Lower leg skin (tissue), 4 donors: ENCODE measurements around the gene TMEM126B. TPM values are rescaled to one million over a fixed set of nuclear protein-coding genes. Genes with fewer than 3 reads are reported as not detected.

Experiments used
- DNase-seq, 2 donors: peaks; one replicate each; pipeline ENCODE4 v3.0.0-alpha.2; 2019; ENCODE audit warnings: low spot score in 2 of 2
- H3K4me3 ChIP-seq: fragments of 200-600 bp; sonication (generic); 2 replicates; pipeline ENCODE4 v1.5.1; 2017; ENCODE audit warnings: mild to moderate bottlenecking, low read depth; ENCODE audit not compliant: poor library complexity, severe bottlenecking
- POLR2A ChIP-seq, 2 donors: fragments of 450-650 bp; IDR thresholded peaks; one replicate each; pipeline ENCODE4 v1.6.1; 2016 to 2017; ENCODE audit warnings: antibody characterized with exemption in 2 of 2, mild to moderate bottlenecking in 1 of 2, moderate library complexity in 1 of 2
- WGBS, 2 donors: methylation state at CpG; one replicate each; pipeline ENCODE4 v1.1.5; 2018; 5-methylcytosine and 5-hydroxymethylcytosine counted together
- intact Hi-C: fragments of 100-400 bp; cut with DNase I; formaldehyde crosslinking; loops from one replicate; pipeline ENCODE4 v1.15.0; 2023; ENCODE audit warnings: low total_unique reads
- total RNA-seq, 4 donors: library from RNA; depleted of rRNA; stranded (reverse); fragments of >200 nt; gene quantifications; one replicate each; pipeline ENCODE4 v1.1.0, GENCODE V29; 2016
- TF ChIP-seq, protein P1 (sequence below), 3 donors: fragments of 450-650 bp; IDR thresholded peaks; one replicate each; pipeline ENCODE4 v1.5.1; 2016; ENCODE audit warnings: antibody characterized with exemption in 3 of 3, mild to moderate bottlenecking in 3 of 3, moderate library complexity in 2 of 3

Gene TMEM126B
- 10 to 100 TPM; 22.3 to 42.0 (median 23.6) TPM for total RNA-seq

DNA sequence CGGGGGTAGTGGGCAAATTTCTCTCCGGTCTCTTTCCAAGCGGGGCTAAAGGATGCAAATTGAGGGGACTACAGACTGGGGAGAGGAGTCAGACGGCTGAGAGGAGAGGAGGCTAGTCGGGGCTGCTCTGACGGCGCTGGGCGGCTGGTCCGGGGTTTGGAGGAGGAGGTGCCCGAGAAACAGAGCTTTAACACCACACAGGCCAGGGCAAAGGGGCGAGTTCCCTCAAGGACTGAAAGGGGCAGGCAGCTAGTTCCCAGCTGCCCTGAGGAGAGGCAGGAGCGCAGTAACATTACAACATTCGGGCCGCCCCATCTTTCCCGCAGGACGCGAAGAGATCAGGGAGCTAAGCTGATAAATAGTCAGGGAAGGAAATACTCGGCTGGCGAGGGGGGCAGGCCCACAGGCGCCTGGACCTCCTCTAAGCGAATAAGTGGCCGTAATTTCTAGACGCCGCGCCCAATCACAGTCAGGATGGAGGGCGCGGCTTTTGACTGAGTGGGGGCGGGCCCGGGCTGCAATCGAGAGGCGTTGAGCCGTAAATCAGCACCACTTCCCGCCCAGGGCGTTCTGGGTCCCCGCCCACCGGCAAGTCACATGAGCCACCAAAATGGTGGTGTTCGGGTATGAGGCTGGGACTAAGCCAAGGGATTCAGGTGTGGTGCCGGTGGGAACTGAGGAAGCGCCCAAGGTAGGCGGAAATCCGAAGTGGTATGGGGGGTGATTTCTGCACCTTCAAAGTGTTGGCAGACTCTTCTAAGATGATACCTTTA, at the start of gene TMEM126B:
Gene TMEM126B (plus strand): TSS at position 596 of the 773 bp plus-strand sequence. CDS start 15 bp downstream, at position 611.
- TF ChIP-seq, protein P1, sequence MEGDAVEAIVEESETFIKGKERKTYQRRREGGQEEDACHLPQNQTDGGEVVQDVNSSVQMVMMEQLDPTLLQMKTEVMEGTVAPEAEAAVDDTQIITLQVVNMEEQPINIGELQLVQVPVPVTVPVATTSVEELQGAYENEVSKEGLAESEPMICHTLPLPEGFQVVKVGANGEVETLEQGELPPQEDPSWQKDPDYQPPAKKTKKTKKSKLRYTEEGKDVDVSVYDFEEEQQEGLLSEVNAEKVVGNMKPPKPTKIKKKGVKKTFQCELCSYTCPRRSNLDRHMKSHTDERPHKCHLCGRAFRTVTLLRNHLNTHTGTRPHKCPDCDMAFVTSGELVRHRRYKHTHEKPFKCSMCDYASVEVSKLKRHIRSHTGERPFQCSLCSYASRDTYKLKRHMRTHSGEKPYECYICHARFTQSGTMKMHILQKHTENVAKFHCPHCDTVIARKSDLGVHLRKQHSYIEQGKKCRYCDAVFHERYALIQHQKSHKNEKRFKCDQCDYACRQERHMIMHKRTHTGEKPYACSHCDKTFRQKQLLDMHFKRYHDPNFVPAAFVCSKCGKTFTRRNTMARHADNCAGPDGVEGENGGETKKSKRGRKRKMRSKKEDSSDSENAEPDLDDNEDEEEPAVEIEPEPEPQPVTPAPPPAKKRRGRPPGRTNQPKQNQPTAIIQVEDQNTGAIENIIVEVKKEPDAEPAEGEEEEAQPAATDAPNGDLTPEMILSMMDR (IDR thresholded peaks at IDR 0.05) = no peak
- no peak for TF ChIP-seq POLR2A (IDR thresholded peaks at IDR 0.05)
- intact Hi-C loops = no loop called here
- peak within 1 kb of the TSS; percentile 77 for H3K4me3 ChIP-seq
- WGBS, 2 donors = 0 to 1% methylated on average over 40 to 41 of the region's 41 CpGs
- peak; percentile 98 to 100 for DNase-seq

DNA sequence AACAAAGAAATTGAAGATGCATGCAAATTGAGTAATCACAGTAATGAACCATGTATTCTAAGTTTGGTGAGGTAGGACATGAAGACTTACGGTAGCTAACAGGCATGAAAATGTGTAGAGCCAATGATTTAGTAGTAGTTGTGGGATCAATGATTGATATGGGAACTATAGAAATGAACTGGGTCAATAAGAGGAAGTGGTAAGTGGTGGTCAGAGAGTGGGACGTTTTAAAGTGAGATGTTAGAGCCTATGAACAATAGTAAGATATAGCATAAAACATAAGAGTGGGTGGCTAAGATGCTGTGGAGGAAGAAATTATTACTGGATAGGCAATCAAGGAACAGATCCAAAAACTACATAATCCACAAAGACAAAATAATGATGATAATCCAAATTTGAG, 46.3 kb upstream of the TMEM126B start:
- TF ChIP-seq, protein P1 (IDR thresholded peaks at IDR 0.05) = no peak
- TF ChIP-seq POLR2A (IDR thresholded peaks at IDR 0.05) = no peak
- intact Hi-C loops = no loop called here
- H3K4me3 ChIP-seq = no peak overlapping the region
- 77 to 81% methylated on average over 2 of the region's 2 CpGs for WGBS, 2 donors
- DNase-seq = no peak

DNA sequence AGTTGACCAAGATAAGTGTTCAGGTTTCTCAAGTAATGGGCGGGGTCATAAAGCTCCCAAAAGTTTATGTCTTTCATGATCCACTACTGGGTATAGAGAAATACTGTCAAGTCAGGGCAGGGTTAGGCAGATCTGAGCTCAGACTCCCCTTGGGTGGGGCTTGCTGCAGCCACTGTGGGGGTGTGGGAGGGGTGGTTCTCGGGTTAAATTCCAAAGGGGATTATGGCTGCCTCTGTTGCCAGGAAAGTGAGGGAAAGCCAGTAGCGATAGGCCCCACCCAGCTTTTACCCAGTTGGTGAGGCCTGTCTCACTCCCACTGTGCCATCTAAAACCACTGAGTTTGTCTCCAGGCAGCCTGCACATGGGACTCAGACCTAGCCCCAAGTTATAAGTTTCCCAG, 39.0 kb upstream of the TMEM126B start:
- intact Hi-C loops = no loop called here
- WGBS, 2 donors = 59 to 61% methylated on average over 3 of the region's 3 CpGs
- H3K4me3 ChIP-seq = no peak overlapping the region
- TF ChIP-seq POLR2A (IDR thresholded peaks at IDR 0.05) = no peak
- TF ChIP-seq, protein P1 (IDR thresholded peaks at IDR 0.05) = no peak
- DNase-seq = no peak

DNA sequence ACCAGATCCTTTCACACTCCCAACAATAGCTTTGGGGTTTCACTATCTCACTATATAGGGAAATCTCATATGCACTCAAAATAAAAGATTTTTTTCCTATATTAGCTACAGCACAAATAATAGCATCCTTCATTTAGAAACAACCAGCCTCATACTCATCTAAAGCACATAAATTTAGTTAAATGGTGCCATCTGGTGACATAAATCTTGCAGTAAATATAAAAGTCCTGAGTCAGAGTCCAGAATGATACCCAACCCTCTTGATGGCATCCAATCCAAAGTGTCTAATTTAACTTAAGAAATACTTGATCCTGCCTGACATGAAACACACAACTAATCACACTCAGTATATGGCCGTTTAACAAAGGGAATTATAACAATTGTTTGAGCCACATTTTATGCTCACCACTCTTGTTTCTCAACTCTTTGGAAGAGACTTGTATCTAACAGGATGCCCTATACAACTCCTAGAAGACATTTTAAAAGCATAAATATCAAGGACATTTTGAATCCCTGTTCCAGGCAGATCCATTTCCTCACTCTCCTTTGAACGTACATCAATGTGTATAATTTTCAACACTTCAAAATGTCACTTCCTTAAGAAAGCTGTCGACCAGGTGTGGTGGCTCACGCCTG, 37.4 kb upstream of the TMEM126B start:
- 76 to 81% methylated on average over 4 of the region's 4 CpGs for WGBS, 2 donors
- no peak for DNase-seq

DNA sequence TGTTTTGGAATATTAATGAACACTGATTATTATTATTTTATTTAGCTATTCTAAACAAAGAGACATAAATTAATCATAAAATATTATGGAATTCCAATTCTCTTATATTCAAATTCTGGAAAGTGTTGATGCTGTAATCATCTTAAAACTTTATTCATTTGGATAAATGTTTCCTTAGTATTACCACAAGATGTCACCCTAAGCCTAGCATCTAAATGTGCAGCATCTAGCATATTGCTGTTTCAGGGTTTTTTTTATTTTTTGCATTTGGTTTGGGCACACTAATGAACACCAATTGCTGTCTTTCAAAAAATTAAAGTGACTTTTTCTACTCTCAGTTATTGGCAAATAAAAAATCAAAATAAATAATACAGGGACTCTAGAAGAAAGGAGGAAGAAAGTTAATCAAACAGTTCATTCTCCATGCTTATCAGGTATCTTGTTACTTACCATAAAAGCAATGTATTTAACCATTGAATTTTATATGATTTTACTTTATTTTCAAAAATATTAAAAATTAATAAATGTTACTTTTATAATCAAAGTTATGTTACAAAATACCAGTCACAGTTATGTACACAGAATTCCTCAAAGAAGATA, 33.0 kb upstream of the TMEM126B start:
- TF ChIP-seq POLR2A (IDR thresholded peaks at IDR 0.05) = no peak
- TF ChIP-seq, protein P1 (IDR thresholded peaks at IDR 0.05) = no peak
- no peak for DNase-seq
- H3K4me3 ChIP-seq = no peak overlapping the region
- intact Hi-C loops = loop anchor here (10.0 kb wide), 1 partner anchor 259 kb away; the partner anchor contains the start of gene CCDC83

More for the DNA sequence above, 37.4 kb upstream of the TMEM126B start:
- no peak overlapping the region for H3K4me3 ChIP-seq
- intact Hi-C loops = loop anchor here (10.0 kb wide), 1 partner anchor 264 kb away; the partner anchor contains the start of gene CCDC83
- TF ChIP-seq POLR2A (IDR thresholded peaks at IDR 0.05) = no peak
- TF ChIP-seq, protein P1 (IDR thresholded peaks at IDR 0.05) = no peak
